Vagina (tissue), 2 donors: ENCODE results near the gene MUC13.

Experiments
- POLR2A ChIP-seq, 2 donors: fragments of 450-650 bp; IDR thresholded peaks; one replicate each; pipeline ENCODE4 v1.6.1; 2017; ENCODE audit warnings: antibody characterized with exemption in 2 of 2, mild to moderate bottlenecking in 2 of 2, moderate library complexity in 2 of 2
- POLR2AphosphoS5 ChIP-seq, 2 donors: sonication (generic); formaldehyde crosslinking; IDR thresholded peaks; one replicate each; pipeline ENCODE4 v1.9.0; 2017; ENCODE audit warnings: antibody characterized with exemption in 2 of 2, mild to moderate bottlenecking in 2 of 2, low read depth in 1 of 2; ENCODE audit not compliant: insufficient read depth in 1 of 2
- TF ChIP-seq, protein P1 (sequence below), 3 experiments: fragments of 450-650 bp in 2 of 3; fragments of 200-600 bp in 1 of 3; sonication (generic) in 1 of 3; IDR thresholded peaks; one replicate each; pipeline ENCODE4 v1.5.1; 2017 to 2019; ENCODE audit warnings: antibody characterized with exemption in 3 of 3, mild to moderate bottlenecking in 2 of 3, moderate library complexity in 2 of 3

DNA sequence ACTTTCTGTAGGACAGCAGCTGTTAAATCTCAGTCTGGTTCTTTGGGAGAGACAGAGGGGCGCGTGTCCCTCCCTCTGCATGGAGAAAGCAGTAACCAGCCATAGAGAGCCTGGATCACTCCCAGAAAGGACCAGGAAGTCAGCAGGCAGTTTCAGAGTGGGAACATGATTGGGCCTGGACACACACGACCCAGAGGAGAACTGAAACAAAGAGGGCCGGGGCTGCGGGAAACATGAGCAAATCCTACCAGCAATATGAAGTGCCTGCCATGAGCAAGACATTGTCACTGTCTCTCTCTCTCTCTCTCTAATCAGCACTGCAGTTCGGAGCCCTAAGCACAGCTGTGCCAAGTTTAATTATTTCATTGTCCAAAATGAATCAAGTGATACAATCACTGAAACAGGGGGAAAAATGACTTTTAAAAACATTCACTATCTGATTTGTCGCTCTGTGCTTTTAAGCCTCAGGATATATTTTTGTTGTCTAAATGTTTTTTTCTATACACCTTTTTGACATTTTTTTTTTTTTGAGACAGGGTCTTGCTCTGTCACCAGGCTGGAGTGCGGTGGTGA is 17.6 kb downstream of the MUC13 start:
- TF ChIP-seq, protein P1, sequence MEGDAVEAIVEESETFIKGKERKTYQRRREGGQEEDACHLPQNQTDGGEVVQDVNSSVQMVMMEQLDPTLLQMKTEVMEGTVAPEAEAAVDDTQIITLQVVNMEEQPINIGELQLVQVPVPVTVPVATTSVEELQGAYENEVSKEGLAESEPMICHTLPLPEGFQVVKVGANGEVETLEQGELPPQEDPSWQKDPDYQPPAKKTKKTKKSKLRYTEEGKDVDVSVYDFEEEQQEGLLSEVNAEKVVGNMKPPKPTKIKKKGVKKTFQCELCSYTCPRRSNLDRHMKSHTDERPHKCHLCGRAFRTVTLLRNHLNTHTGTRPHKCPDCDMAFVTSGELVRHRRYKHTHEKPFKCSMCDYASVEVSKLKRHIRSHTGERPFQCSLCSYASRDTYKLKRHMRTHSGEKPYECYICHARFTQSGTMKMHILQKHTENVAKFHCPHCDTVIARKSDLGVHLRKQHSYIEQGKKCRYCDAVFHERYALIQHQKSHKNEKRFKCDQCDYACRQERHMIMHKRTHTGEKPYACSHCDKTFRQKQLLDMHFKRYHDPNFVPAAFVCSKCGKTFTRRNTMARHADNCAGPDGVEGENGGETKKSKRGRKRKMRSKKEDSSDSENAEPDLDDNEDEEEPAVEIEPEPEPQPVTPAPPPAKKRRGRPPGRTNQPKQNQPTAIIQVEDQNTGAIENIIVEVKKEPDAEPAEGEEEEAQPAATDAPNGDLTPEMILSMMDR (IDR thresholded peaks at IDR 0.05): no peak
- no peak for TF ChIP-seq POLR2A (IDR thresholded peaks at IDR 0.05)
- TF ChIP-seq POLR2AphosphoS5 (IDR thresholded peaks at IDR 0.05; ENCODE audit: insufficient read depth in 1 of 2, low read depth in 1 of 2): no peak
